Vagina (tissue), 2 donors: ENCODE data around the gene ELOVL5. TPM values are rescaled to one million over a fixed set of nuclear protein-coding genes. Genes with fewer than 3 reads are reported as not detected.
A peak's percentile ranks its signal among the peaks of the same experiment; 100 is the strongest.
"Not testable (repeated sequence)": the region's sequence is repeated elsewhere in the genome, so short reads cannot be mapped to it uniquely, and the experiment has no call there.

Experiments
- DNase-seq, 2 donors: peaks; one replicate each; pipeline ENCODE4 v3.0.0-alpha.2; 2017; ENCODE audit errors: extremely low spot score in 2 of 2
- H3K27ac ChIP-seq: fragments of 200-600 bp; sonication (generic); one replicate; pipeline ENCODE4 v1.5.1; 2019
- H3K27me3 ChIP-seq: fragments of 200-600 bp; sonication (generic); one replicate; pipeline ENCODE4 v1.5.1; 2019
- H3K36me3 ChIP-seq, 2 donors: fragments of 200-600 bp; sonication (generic); one replicate each; pipeline ENCODE4 v1.5.1; 2017 to 2019
- H3K4me1 ChIP-seq: fragments of 200-600 bp; sonication (generic); one replicate; pipeline ENCODE4 v1.5.1; 2019
- H3K4me3 ChIP-seq, 2 donors: fragments of 200-600 bp; sonication (generic); 1 replicate in 1 of 2; 2 replicates in 1 of 2; pipeline ENCODE4 v1.5.1; 2016 to 2019
- H3K9me3 ChIP-seq: fragments of 200-600 bp; sonication (generic); one replicate; pipeline ENCODE4 v1.5.1; 2019
- POLR2A ChIP-seq, 2 donors: fragments of 450-650 bp; IDR thresholded peaks; one replicate each; pipeline ENCODE4 v1.6.1; 2017; ENCODE audit warnings: antibody characterized with exemption in 2 of 2, mild to moderate bottlenecking in 2 of 2, moderate library complexity in 2 of 2
- POLR2AphosphoS5 ChIP-seq, 2 donors: sonication (generic); formaldehyde crosslinking; IDR thresholded peaks; one replicate each; pipeline ENCODE4 v1.9.0; 2017; ENCODE audit warnings: antibody characterized with exemption in 2 of 2, mild to moderate bottlenecking in 2 of 2, low read depth in 1 of 2; ENCODE audit not compliant: insufficient read depth in 1 of 2
- intact Hi-C: fragments of 100-400 bp; cut with DNase I; formaldehyde crosslinking; loops from one replicate; pipeline ENCODE4 v1.15.1; 2023
- total RNA-seq: library from RNA; depleted of rRNA; stranded (reverse); fragments of >200 nt; gene quantifications from one replicate; pipeline ENCODE4 v1.2.3, GENCODE V29; 2016
- TF ChIP-seq, protein P1 (sequence below), 3 experiments: fragments of 450-650 bp in 2 of 3; fragments of 200-600 bp in 1 of 3; sonication (generic) in 1 of 3; IDR thresholded peaks; one replicate each; pipeline ENCODE4 v1.5.1; 2017 to 2019; ENCODE audit warnings: antibody characterized with exemption in 3 of 3, mild to moderate bottlenecking in 2 of 3, moderate library complexity in 2 of 3

ELOVL5 gene
- total RNA-seq, 1 donor from 2014 or later, result 42.5 TPM

DNA sequence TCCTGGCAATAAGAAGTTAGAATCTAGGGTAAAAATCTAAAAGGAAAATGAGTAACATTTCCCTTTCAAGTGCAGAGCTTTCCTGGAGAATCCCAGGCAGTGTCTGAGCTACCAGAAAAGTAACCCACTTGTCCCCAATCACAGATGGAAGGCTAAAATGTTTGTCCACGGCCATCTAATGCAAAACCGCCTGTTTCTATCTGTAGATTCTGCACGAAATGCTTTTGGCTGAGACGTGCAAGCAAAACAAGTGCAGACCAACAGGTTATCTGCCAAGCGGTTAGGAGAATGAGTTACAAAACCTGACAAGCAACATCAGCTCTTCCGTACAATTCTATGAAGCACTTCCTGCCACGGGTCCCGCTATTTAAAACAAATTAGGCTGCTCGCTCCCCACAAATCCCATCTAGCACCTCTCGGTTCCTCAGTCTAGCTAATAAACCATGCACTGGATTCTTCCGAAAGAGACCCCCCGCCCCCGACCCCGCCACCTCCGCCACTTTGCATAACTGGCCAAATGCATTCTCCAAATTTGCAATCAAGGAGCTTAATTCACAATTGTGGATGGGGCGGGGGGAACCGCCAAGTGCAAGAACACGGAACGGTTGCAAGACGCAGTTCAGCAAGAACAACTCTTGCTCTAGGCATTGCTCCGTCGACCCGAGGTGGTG is 1.4 kb downstream of the ELOVL5 start:
- intact Hi-C loops, result no loop called here
- Histone ChIP-seq H3K4me1 (peaks cover 21% of the 10 kb centered on the region), H3K27me3 (no peaks in the 10 kb centered on the region), H3K9me3 (no peaks in the 10 kb centered on the region), H3K36me3 (no peaks in the 10 kb centered on the region), H3K4me3 (peak overlapping the region; percentile 69 to 95), H3K27ac (peak overlapping the region; percentile 99)
- TF ChIP-seq, protein P1, sequence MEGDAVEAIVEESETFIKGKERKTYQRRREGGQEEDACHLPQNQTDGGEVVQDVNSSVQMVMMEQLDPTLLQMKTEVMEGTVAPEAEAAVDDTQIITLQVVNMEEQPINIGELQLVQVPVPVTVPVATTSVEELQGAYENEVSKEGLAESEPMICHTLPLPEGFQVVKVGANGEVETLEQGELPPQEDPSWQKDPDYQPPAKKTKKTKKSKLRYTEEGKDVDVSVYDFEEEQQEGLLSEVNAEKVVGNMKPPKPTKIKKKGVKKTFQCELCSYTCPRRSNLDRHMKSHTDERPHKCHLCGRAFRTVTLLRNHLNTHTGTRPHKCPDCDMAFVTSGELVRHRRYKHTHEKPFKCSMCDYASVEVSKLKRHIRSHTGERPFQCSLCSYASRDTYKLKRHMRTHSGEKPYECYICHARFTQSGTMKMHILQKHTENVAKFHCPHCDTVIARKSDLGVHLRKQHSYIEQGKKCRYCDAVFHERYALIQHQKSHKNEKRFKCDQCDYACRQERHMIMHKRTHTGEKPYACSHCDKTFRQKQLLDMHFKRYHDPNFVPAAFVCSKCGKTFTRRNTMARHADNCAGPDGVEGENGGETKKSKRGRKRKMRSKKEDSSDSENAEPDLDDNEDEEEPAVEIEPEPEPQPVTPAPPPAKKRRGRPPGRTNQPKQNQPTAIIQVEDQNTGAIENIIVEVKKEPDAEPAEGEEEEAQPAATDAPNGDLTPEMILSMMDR (IDR thresholded peaks at IDR 0.05), result no peak
- TF ChIP-seq POLR2A (IDR thresholded peaks at IDR 0.05) (no peak), POLR2AphosphoS5 (IDR thresholded peaks at IDR 0.05; ENCODE audit: insufficient read depth in 1 of 2, low read depth in 1 of 2) (no peak)
- DNase-seq, result no peak

DNA sequence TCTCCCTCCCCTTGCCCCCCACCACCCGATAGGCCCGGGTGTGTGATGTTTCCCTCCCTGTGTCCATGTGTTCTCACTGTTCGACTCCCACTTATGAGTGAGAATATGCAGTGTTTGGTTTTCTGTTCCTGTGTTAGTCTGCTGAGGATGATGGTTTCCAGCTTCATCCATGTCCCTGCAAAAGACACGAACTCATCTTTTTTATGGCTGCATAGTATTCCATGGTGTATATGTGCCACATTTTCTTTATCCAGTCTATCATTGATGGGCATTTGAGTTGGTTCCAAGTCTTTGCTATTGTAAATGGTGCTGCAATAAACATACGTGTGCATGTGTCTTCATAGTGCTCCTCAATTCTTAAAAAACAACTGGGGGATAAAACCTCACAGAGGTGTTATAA is 2.7 kb downstream of the ELOVL5 start:
- H3K4me1 ChIP-seq, result peaks cover 25% of the 10 kb centered on the region
- H3K36me3 ChIP-seq, H3K27me3 ChIP-seq, H3K4me3 ChIP-seq, DNase-seq, H3K9me3 ChIP-seq, H3K27ac ChIP-seq, intact Hi-C loops: not testable (repeated sequence)

DNA sequence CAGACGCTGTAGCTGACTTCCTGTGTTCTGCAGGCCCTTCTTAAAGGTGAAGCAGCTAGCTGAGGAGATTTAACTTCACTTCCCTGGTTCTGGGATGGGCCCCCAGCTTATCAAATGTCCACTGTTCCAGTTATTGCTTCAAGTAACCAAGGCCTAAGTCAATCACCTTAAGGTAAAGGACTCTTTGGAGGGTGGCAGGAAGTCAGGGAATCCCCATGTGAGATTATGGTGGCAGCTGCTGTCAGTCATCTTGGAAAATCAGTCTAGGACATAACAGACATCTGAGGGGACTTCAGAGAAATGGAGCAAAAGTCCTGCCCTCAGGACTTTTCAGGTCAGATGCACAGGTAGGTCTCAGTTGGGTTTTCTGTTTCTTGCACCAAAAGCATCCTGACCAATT is 3.8 kb downstream of the ELOVL5 start:
- Histone ChIP-seq H3K36me3 (no peaks in the 10 kb centered on the region), H3K4me1 (peaks cover 33% of the 10 kb centered on the region), H3K4me3 (no peak overlapping the region), H3K27ac (no peak overlapping the region), H3K27me3 (no peaks in the 10 kb centered on the region), H3K9me3 (no peaks in the 10 kb centered on the region)
- intact Hi-C loops, result no loop called here
- TF ChIP-seq POLR2A (IDR thresholded peaks at IDR 0.05), result no peak
- TF ChIP-seq POLR2AphosphoS5 (IDR thresholded peaks at IDR 0.05; ENCODE audit: insufficient read depth in 1 of 2, low read depth in 1 of 2), result no peak
- TF ChIP-seq, protein P1 (IDR thresholded peaks at IDR 0.05), result no peak
- DNase-seq, result no peak

DNA sequence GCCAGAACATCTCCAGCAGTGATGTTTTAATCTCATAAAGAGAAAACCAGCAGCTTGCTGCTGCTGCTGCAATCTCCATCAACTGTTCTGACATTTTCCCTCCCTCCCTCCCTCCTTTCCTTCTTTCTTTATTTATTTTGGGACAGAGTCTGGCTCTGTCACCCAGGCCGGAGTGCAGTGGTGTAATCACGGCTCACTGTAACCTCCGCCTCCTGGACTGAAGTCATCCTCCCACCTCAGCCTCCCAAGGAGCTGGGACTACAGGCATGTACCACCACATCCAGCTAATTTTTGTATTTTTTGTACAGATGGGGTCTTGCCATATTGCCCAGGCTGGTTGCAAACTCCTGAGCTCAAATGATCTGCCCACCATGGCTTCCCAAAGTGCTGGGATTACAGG is 5.7 kb downstream of the ELOVL5 start:
- Histone ChIP-seq H3K27ac (no peak overlapping the region), H3K4me3 (no peak overlapping the region), H3K27me3 (no peaks in the 10 kb centered on the region), H3K4me1 (peaks cover 33% of the 10 kb centered on the region), H3K9me3 (no peaks in the 10 kb centered on the region), H3K36me3 (no peaks in the 10 kb centered on the region)
- no peak for DNase-seq
- intact Hi-C loops, result no loop called here
- TF ChIP-seq POLR2A (IDR thresholded peaks at IDR 0.05) (no peak), POLR2AphosphoS5 (IDR thresholded peaks at IDR 0.05; ENCODE audit: insufficient read depth in 1 of 2, low read depth in 1 of 2) (no peak)
- TF ChIP-seq, protein P1 (IDR thresholded peaks at IDR 0.05), result no peak

DNA sequence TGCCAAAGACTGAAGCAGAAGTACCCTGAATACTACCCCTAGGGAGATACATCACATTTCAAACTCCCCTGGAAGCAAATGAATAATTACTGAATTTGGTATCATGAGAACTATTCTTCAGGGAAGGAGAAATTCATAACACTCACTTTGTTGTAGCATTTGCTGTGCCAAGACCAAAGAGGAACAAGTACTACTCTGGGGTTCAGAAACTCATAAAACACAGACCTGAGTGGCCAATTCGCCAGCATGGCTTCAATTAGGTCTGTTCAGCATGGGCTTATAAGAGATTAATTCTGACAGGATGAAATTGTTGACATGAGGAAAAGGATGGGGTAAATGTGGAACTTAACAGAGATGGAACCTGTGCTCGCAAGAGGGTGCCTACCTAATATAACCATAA is 6.5 kb downstream of the ELOVL5 start:
- intact Hi-C loops, result no loop called here
- TF ChIP-seq, protein P1 (IDR thresholded peaks at IDR 0.05), result no peak
- TF ChIP-seq POLR2AphosphoS5 (IDR thresholded peaks at IDR 0.05; ENCODE audit: insufficient read depth in 1 of 2, low read depth in 1 of 2) (no peak), POLR2A (IDR thresholded peaks at IDR 0.05) (no peak)

More for the DNA sequence above, 6.5 kb downstream of the ELOVL5 start:
- Histone ChIP-seq H3K4me3 (no peak overlapping the region), H3K9me3 (no peaks in the 10 kb centered on the region), H3K27me3 (no peaks in the 10 kb centered on the region), H3K27ac (no peak overlapping the region), H3K36me3 (no peaks in the 10 kb centered on the region), H3K4me1 (peaks cover 35% of the 10 kb centered on the region)
- DNase-seq, result no peak
